ENCODE data around the gene PTPRO.

PTPRO gene

GRCh38 chr12:15458008-15458407 lies 135.7 kb downstream of the PTPRO start:
- no peak for DNase-seq

- no peak for DNase-seq
These were observed 146.6 kb downstream of the PTPRO start for GRCh38 chr12:15468911-15469310.

GRCh38 chr12:15469356-15469755 lies 147.0 kb downstream of the PTPRO start:
- DNase-seq, result no peak

- DNase-seq, result no peak
These were observed 149.7 kb downstream of the PTPRO start for GRCh38 chr12:15472036-15472435.

- DNase-seq, result no peak
These were observed 152.5 kb downstream of the PTPRO start for GRCh38 chr12:15474766-15475165.

GRCh38 chr12:15477761-15478160 lies 155.5 kb downstream of the PTPRO start:
- DNase-seq, result no peak

- no peak for DNase-seq
These were observed 159.5 kb downstream of the PTPRO start for GRCh38 chr12:15481846-15482245.

- no peak for DNase-seq
These were observed 163.2 kb downstream of the PTPRO start for GRCh38 chr12:15485466-15485865.

- no peak for DNase-seq
These were observed 164.6 kb downstream of the PTPRO start for GRCh38 chr12:15486859-15487258.

- DNase-seq, result no peak
These were observed 166.2 kb downstream of the PTPRO start for GRCh38 chr12:15488481-15488880.

- no peak for DNase-seq
These were observed 172.2 kb downstream of the PTPRO start for GRCh38 chr12:15494329-15495046.

GRCh38 chr12:15495746-15496145 lies 173.4 kb downstream of the PTPRO start:
- no peak for DNase-seq

GRCh38 chr12:15496738-15497137 lies 174.4 kb downstream of the PTPRO start:
- DNase-seq, result no peak

GRCh38 chr12:15497671-15498292 lies 175.5 kb downstream of the PTPRO start:
- no peak for DNase-seq

GRCh38 chr12:15502211-15502610 lies 179.9 kb downstream of the PTPRO start:
- no peak for DNase-seq

GRCh38 chr12:15505616-15506015 lies 183.3 kb downstream of the PTPRO start:
- DNase-seq, result no peak

- no peak for DNase-seq
These were observed 192.7 kb downstream of the PTPRO start for GRCh38 chr12:15515010-15515409.

- DNase-seq, result no peak
These were observed 197.8 kb downstream of the PTPRO start for GRCh38 chr12:15520083-15520482.

GRCh38 chr12:15520844-15521243 lies 198.5 kb downstream of the PTPRO start:
- DNase-seq, result no peak

GRCh38 chr12:15522574-15523187 lies 200.4 kb downstream of the PTPRO start:
- no peak for DNase-seq

- DNase-seq, result no peak
These were observed 203.1 kb downstream of the PTPRO start for GRCh38 chr12:15525441-15525840.

- no peak for DNase-seq
These were observed 203.7 kb downstream of the PTPRO start for GRCh38 chr12:15526033-15526432.

- DNase-seq, result no peak
These were observed 205.1 kb downstream of the PTPRO start for GRCh38 chr12:15527201-15528080.

Measured in effector CD8-positive, alpha-beta T cell (primary cell).